Activated CD4-positive, CD25-positive, alpha-beta regulatory T cell treated with anti-CD3 and anti-CD28 coated beads, Interleukin-2, amount 50 U/mL, for 16 hours (primary cell): ENCODE results near the gene HLA-C.
"Not testable (repeated sequence)": the region's sequence is repeated elsewhere in the genome, so short reads cannot be mapped to it uniquely, and the experiment has no call there.

Experiments used
- DNase-seq: peaks from one replicate; pipeline ENCODE4 v3.0.0-alpha.2; 2020; ENCODE audit warnings: low read depth, low spot score

The HLA-C gene

GRCh38 chr6:31270788-31271640 lies 878 bp downstream of the HLA-C start:
- DNase-seq, result peak; percentile 40

GRCh38 chr6:31268836-31269235 lies 3.1 kb downstream of the HLA-C start:
- no peak for DNase-seq

GRCh38 chr6:31268369-31268765 lies 3.5 kb downstream of the HLA-C start:
- no peak for DNase-seq

- DNase-seq, result no peak
Observed at GRCh38 chr6:31267651-31268368, 4.1 kb downstream of the HLA-C start.

GRCh38 chr6:31266567-31267360 lies 5.1 kb downstream of the HLA-C start:
- no peak for DNase-seq

GRCh38 chr6:31265926-31266325 lies 6.0 kb downstream of the HLA-C start:
- DNase-seq, result no peak

- DNase-seq, result not testable (repeated sequence)
Observed at GRCh38 chr6:31263346-31263933, 8.5 kb downstream of the HLA-C start.

GRCh38 chr6:31259995-31260394 lies 11.9 kb downstream of the HLA-C start:
- DNase-seq, result not testable (repeated sequence)

GRCh38 chr6:31252625-31253024 lies 19.3 kb downstream of the HLA-C start:
- no peak for DNase-seq

- DNase-seq, result no peak
Observed at GRCh38 chr6:31251261-31251660, 20.6 kb downstream of the HLA-C start.

- DNase-seq, result no peak
Observed at GRCh38 chr6:31249184-31249583, 22.7 kb downstream of the HLA-C start.

- DNase-seq, result no peak
Observed at GRCh38 chr6:31247813-31248212, 24.1 kb downstream of the HLA-C start.

GRCh38 chr6:31246051-31246521 lies 25.8 kb downstream of the HLA-C start:
- no peak for DNase-seq

GRCh38 chr6:31243508-31243907 lies 28.4 kb downstream of the HLA-C start:
- no peak for DNase-seq

- no peak for DNase-seq
Observed at GRCh38 chr6:31239854-31240253, 32.0 kb downstream of the HLA-C start.

- DNase-seq, result not testable (repeated sequence)
Observed at GRCh38 chr6:31234101-31234500, 37.8 kb downstream of the HLA-C start.

- no peak for DNase-seq
Observed at GRCh38 chr6:31228476-31228875, 43.4 kb downstream of the HLA-C start.

GRCh38 chr6:31227143-31227542 lies 44.7 kb downstream of the HLA-C start:
- DNase-seq, result no peak

GRCh38 chr6:31225735-31226134 lies 46.2 kb downstream of the HLA-C start:
- DNase-seq, result no peak

- DNase-seq, result no peak
Observed at GRCh38 chr6:31222496-31222895, 49.4 kb downstream of the HLA-C start.
